ENCODE data around the gene TMEM167A. TPM values are rescaled to one million over a fixed set of nuclear protein-coding genes. Genes with fewer than 3 reads are reported as not detected.

TMEM167A gene
- polyA plus RNA-seq, 1 experiment = 23.5 TPM

- H3K36me3 ChIP-seq (ENCODE audit: control insufficient read depth, insufficient read depth, low read length) = peaks cover 3% of the 10 kb centered on the region; the same call in 1 of the 2 replicates
- ChIA-PET POLR2A (no interaction called here), CTCF (interaction anchor here (0.6 kb wide), 1 partner anchor 385 kb away, joined by 4 read pairs; no protein-coding TSS in a partner anchor)
- TF ChIP-seq, protein P1, sequence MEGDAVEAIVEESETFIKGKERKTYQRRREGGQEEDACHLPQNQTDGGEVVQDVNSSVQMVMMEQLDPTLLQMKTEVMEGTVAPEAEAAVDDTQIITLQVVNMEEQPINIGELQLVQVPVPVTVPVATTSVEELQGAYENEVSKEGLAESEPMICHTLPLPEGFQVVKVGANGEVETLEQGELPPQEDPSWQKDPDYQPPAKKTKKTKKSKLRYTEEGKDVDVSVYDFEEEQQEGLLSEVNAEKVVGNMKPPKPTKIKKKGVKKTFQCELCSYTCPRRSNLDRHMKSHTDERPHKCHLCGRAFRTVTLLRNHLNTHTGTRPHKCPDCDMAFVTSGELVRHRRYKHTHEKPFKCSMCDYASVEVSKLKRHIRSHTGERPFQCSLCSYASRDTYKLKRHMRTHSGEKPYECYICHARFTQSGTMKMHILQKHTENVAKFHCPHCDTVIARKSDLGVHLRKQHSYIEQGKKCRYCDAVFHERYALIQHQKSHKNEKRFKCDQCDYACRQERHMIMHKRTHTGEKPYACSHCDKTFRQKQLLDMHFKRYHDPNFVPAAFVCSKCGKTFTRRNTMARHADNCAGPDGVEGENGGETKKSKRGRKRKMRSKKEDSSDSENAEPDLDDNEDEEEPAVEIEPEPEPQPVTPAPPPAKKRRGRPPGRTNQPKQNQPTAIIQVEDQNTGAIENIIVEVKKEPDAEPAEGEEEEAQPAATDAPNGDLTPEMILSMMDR (IDR thresholded peaks at IDR 0.05; ENCODE audit: insufficient read depth, low read depth, low read length) = no peak
- no peak overlapping the region for H3K4me3 ChIP-seq (ENCODE audit: low read depth, low read length)
- no peaks in the 10 kb centered on the region for H3K27me3 ChIP-seq (ENCODE audit: control insufficient read depth, insufficient read depth, low read length)
- DNase-seq (ENCODE audit: low read depth) = no peak
Measured at GRCh38 chr5:83048811-83049210, 28.4 kb downstream of the TMEM167A start.

GRCh38 chr5:83048277-83048676 is 28.9 kb downstream of the TMEM167A start:
- H3K36me3 ChIP-seq (ENCODE audit: control insufficient read depth, insufficient read depth, low read length) = peaks cover 3% of the 10 kb centered on the region; the same call in 1 of the 2 replicates
- H3K27me3 ChIP-seq (ENCODE audit: control insufficient read depth, insufficient read depth, low read length) = no peaks in the 10 kb centered on the region
- DNase-seq (ENCODE audit: low read depth) = no peak
- POLR2A ChIA-PET = no interaction called here
- H3K4me3 ChIP-seq (ENCODE audit: low read depth, low read length) = no peak overlapping the region
- TF ChIP-seq, protein P1 (IDR thresholded peaks at IDR 0.05; ENCODE audit: insufficient read depth, low read depth, low read length) = no peak
- CTCF ChIA-PET = no interaction called here

GRCh38 chr5:83044926-83045325 is 32.3 kb downstream of the TMEM167A start:
- TF ChIP-seq, protein P1 (IDR thresholded peaks at IDR 0.05; ENCODE audit: insufficient read depth, low read depth, low read length) = no peak
- ChIA-PET POLR2A (no interaction called here), CTCF (no interaction called here)
- DNase-seq (ENCODE audit: low read depth) = no peak
- Histone ChIP-seq H3K4me3 (ENCODE audit: low read depth, low read length) (no peak overlapping the region), H3K36me3 (ENCODE audit: control insufficient read depth, insufficient read depth, low read length) (no peaks in the 10 kb centered on the region), H3K27me3 (ENCODE audit: control insufficient read depth, insufficient read depth, low read length) (no peaks in the 10 kb centered on the region)

- ChIA-PET POLR2A (no interaction called here), CTCF (no interaction called here)
- no peaks in the 10 kb centered on the region for H3K27me3 ChIP-seq (ENCODE audit: control insufficient read depth, insufficient read depth, low read length)
- no peak for DNase-seq (ENCODE audit: low read depth)
- H3K36me3 ChIP-seq (ENCODE audit: control insufficient read depth, insufficient read depth, low read length) = no peaks in the 10 kb centered on the region
- no peak overlapping the region for H3K4me3 ChIP-seq (ENCODE audit: low read depth, low read length)
- TF ChIP-seq, protein P1 (IDR thresholded peaks at IDR 0.05; ENCODE audit: insufficient read depth, low read depth, low read length) = no peak
Measured at GRCh38 chr5:83042507-83042906, 34.7 kb downstream of the TMEM167A start.

GRCh38 chr5:83038924-83039323 is 38.3 kb downstream of the TMEM167A start:
- H3K4me3 ChIP-seq (ENCODE audit: low read depth, low read length) = no peak overlapping the region
- ChIA-PET POLR2A (no interaction called here), CTCF (no interaction called here)
- no peaks in the 10 kb centered on the region for H3K27me3 ChIP-seq (ENCODE audit: control insufficient read depth, insufficient read depth, low read length)
- DNase-seq (ENCODE audit: low read depth) = no peak
- TF ChIP-seq, protein P1 (IDR thresholded peaks at IDR 0.05; ENCODE audit: insufficient read depth, low read depth, low read length) = no peak
- no peaks in the 10 kb centered on the region for H3K36me3 ChIP-seq (ENCODE audit: control insufficient read depth, insufficient read depth, low read length)
